GM21576 (cell line): Measurements from ENCODE around the gene ROR2.
"Not testable (repeated sequence)": the region's sequence is repeated elsewhere in the genome, so short reads cannot be mapped to it uniquely, and the experiment has no call there.

Experiments used
- ATAC-seq: cut with Tn5 transposase; IDR thresholded peaks from one replicate; pipeline ENCODE4 v1.9.1; 2021; ENCODE audit warnings: mild to moderate bottlenecking, moderate library complexity; ENCODE audit not compliant: unreplicated experiment

Gene ROR2

GRCh38 chr9:91549177-91549576 is 400.9 kb downstream of the ROR2 start:
- ATAC-seq: no peak

DNA sequence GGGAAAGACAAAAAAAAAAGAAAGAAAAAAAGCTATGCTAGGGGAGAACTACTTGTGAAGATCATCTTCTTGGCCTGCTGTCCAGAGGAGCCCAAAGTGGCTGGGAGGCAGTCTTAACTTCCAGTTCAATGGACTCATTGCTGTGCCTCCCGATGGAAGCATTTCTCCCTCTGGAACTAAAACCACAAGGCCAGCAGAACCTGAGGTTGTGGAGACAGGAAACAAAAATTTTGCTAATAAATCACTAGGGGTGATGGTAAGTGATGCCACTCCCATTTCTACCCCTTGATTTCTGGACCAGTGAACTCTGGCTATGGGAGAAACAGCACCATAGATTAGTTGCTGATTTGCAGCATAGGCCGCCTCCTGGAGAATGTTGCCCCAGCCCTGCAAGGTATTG is 402.9 kb downstream of the ROR2 start:
- no peak for ATAC-seq

DNA sequence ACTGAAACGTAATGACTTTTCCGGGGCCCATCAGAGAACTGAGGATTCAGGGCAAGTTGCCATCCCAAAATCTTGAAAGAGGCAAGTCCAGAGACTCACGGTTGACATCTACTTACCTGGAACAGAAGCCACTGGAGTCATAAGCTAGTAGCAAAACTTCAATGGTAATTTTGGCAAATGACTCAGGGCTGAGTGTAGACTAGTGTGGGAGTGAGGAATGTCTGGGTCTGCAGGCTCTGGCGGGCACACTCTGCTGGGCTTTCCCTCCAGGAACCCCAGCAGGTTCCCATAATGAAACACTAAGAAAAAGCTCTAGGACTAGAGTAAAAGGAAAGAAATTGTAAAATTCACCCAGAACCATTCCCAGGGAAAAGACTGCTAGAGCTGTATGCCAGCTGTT is 403.5 kb downstream of the ROR2 start:
- no peak for ATAC-seq

GRCh38 chr9:91541734-91542133 is 408.3 kb downstream of the ROR2 start:
- ATAC-seq: no peak

DNA sequence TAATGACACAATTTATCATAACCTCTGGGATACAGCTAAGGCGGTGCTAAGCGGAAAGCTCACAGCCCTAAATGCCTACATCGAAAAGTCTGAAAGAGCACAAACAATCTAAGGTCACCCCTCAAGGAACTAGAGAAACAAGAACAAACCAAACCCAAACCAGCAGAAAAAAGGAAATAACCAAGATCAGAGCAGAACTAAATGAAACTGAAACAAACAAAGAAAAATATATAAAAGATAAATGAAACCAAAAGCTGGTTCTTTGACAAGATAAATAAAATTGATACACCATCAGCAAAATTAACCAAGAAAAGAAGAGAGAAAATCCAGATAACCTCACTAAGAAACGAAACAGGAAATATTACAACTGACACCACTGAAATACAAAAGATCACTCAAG is 409.5 kb downstream of the ROR2 start:
- ATAC-seq: not testable (repeated sequence)

- no peak for ATAC-seq
Measured at GRCh38 chr9:91536211-91536691, 413.8 kb downstream of the ROR2 start.

- no peak for ATAC-seq
Measured at GRCh38 chr9:91534374-91534773, 415.7 kb downstream of the ROR2 start.

DNA sequence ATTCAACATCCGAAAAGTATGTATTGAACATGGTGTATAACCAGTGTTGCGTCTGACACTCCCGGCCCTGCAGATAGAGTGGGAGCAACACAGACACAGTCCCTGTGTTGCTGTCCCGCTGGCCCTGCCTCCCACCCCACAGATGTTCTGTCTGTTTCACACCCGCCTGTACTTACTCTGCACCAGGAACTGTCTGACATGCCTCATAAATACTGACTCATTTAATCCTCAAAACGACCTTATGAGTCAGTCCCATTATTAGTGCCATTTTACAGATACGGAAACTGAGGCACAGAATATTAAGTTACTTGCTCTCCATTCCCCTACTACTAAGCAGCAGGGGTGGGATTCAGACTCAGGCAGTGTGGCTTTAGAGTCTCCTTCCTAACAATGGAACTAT is 416.6 kb downstream of the ROR2 start:
- ATAC-seq: no peak

- ATAC-seq: no peak
Measured at GRCh38 chr9:91532325-91532724, 417.7 kb downstream of the ROR2 start.

- ATAC-seq: no peak
Measured at GRCh38 chr9:91530829-91531228, 419.2 kb downstream of the ROR2 start.

GRCh38 chr9:91522481-91522880 is 427.5 kb downstream of the ROR2 start:
- no peak for ATAC-seq

GRCh38 chr9:91519520-91520277 is 430.3 kb downstream of the ROR2 start:
- no peak for ATAC-seq

DNA sequence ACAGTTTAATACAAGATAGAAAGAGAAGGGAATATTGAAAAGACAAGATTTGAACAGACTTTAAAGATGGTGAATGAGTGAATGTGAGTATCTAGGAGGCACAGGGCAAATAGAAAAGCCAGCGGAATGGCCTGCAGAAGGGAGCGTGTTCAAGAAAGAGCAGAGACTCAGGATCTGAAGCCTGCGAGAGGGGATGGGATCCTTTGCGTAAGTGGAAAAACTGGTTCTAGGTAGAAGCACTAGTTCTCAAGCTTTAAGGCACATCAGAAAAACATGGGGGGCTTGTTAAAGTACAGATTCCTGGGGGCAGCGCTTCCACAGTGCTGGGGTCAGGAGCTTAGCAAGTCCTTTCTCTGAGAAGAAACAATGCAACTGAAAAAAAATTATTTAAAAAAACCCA is 431.6 kb downstream of the ROR2 start:
- ATAC-seq: no peak

- ATAC-seq: no peak
Measured at GRCh38 chr9:91517801-91518200, 432.2 kb downstream of the ROR2 start.

- not testable (repeated sequence) for ATAC-seq
Measured at GRCh38 chr9:91517332-91517731, 432.7 kb downstream of the ROR2 start.

- no peak for ATAC-seq
Measured at GRCh38 chr9:91516777-91517176, 433.3 kb downstream of the ROR2 start.

DNA sequence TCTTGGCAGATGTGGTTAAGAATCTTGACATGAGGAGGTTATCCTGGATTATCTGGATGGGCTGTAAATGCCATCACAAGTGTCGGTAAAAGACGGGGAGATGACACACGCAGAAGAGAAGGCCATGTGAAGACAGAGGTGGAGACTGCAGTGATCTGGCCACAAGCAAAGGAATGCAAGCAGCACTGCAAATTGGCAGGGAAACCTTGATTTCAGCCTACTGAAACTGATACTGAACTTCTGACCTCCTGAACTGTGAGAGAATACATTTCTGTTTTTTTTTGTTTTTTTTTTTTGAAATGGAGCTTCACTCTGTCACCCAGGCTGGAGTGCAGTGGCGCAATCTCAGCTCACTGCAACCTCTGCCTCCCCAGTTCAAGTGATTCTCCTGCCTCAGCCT is 433.9 kb downstream of the ROR2 start:
- ATAC-seq: no peak

DNA sequence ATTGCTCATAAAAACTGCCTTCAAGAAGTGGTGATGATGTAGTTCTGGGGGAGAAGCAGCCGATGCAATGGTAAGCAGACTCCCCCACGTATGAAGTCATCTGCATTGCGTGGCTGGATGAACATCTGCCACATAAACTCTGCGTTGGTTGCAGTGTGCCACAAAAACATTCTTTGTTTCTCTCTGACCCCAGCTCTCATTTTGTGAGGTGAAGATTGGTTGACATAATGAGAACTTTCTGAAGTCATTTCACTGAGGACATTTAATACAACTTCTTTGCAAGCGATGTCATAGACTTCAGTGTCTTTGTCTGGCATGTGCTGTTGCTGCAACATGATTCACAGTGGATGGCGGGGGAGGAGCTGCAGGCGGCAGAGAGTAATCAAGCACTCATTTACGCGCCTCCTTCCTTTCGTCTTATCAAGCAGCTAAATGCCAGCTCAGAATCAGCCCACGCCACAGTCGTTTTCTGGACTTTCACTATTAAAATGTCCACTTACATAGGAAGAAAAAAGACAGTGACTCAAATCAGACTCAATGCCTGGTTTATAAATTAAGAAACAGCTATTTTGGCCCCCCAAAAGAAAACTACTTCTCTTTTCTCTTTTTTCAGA is 434.8 kb downstream of the ROR2 start:
- ATAC-seq: peak; percentile 70
